GM21576 (cell line): ENCODE results near the gene HSPG2.

Experiments used
- ATAC-seq: cut with Tn5 transposase; IDR thresholded peaks from one replicate; pipeline ENCODE4 v1.9.1; 2021; ENCODE audit warnings: mild to moderate bottlenecking, moderate library complexity; ENCODE audit not compliant: unreplicated experiment

The HSPG2 gene

DNA sequence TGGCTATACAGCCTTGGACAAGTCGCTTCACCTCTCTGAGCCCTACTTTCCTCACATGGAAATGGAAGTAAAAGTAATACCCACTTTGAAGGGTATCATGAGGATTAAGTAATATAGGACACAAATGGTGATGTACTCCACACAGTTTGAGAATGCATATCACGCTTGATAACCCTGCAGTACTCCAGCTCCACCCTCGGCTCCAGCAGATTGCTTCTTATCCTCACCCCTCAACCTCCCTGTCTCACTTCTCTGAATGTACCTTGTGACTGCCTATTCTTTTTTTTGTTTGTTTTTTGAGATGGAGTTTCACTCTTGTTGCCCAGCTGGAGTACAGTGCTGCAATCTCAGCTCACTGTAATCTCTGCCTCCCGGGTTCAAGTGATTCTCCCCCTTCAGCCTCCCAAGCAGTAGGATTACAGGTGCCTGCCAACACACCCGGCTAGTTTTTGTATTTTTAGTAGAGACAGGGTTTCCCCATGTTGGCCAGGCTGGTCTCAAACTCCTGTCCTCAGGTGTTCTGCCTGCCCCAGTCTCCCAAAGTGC is 69.6 kb downstream of the HSPG2 start:
- no peak for ATAC-seq

DNA sequence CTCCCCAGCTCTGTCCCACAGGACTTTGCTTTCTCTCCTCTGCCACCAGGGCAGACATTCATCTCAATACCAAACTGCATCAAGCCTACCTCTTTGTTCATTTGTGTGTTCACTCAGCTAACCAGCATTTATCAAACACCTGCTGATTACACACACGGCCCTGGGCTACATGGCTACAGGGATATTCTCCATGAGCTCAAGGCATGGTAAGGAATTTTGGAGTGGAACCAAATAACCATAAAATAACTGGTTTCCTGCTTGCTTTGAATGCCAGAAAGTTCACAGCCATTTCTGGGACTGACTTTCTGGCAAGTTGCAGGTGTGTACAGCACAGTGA is 70.4 kb downstream of the HSPG2 start:
- peak; percentile 7 for ATAC-seq

DNA sequence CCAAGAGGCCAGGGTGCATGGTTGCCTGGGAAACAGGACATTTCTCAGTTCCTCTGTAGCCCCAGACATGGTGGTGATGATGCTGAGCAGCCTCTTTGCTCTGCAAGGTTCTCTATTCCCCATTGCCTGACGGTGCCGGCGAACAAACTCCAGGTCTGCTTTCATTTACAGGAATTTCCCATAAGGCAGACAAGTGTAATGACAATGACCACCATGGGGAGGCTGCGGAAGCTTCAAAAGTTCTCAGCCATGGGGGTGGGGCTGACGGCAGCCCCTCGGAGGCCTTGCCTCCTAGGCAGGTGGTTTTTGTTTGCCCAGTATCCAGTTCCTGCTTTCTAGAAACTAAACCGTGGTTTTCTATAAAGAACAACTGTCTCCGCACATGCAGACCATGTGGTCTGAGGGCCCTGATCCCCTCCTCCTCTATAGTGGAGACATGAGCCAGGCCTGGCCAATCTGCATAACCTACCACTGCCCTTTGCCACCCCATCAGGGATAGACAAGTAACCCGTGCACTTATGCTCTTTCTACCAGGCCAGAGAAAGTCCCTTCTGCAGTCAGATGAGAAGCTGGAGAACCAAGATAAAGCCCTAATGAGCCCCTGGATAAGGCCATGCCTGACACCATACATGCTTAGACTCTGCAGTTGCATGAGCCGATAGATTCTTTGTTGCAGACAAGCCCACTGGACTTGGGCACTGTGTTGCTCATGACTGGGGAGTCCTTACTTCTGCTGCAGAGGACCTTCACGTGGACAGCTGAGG is 71.0 kb downstream of the HSPG2 start:
- ATAC-seq = peak; percentile 83

DNA sequence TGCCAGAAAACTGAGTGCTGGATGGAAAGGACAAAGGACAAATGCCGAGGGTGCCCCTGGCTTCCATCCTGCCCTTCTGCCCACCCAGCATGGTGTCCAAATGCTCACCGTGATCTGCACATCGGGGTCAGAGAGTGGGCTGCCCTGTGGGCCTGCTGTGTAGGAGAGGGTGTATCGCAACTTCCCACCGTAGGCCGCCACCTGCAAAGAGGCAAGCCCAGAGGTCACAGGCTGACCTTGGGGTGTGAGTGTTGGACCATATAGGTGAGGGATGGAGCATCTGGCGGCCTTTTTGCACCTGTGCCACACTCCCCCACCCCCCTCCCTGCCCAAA is 71.5 kb downstream of the HSPG2 start:
- no peak for ATAC-seq

DNA sequence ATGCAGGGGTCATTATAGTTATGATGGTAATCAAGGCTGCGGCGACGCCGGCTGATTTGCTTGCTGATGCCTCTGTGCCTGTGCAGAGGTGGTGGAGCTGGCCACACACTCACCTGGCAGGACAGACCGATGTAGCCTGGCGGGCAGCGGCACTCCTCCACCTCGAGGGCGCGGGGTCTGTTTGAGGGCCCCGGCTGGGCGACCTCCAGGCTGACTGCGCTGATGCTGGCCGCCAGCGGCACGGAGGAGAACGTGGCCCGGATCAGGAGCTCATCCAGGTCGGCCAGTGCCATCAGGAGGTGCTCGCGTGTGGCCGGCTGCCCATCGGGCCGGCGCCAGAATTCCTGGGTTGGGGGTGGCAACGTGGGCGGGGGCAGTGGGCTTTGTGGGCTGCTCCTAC is 72.4 kb downstream of the HSPG2 start:
- ATAC-seq = no peak

DNA sequence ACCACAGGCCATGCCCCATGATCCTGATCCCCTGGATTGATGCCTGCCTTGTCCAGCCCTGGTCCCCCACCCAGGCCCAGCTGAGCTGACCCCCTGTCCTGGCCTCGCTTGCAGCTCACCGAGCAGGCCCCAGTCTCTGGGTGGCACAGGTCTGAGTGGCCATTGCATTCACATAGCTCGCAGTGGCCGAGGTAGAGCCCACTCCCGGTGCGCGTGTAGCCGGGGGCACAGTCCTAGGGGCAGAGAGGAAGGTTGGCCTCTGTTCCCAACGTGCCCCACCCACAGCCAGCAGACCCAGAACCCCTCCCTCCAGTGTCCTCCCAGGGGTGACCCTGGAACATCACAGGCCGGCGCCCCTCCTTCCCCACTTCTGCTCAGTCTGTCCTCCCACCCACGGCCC is 73.1 kb downstream of the HSPG2 start:
- ATAC-seq = no peak

DNA sequence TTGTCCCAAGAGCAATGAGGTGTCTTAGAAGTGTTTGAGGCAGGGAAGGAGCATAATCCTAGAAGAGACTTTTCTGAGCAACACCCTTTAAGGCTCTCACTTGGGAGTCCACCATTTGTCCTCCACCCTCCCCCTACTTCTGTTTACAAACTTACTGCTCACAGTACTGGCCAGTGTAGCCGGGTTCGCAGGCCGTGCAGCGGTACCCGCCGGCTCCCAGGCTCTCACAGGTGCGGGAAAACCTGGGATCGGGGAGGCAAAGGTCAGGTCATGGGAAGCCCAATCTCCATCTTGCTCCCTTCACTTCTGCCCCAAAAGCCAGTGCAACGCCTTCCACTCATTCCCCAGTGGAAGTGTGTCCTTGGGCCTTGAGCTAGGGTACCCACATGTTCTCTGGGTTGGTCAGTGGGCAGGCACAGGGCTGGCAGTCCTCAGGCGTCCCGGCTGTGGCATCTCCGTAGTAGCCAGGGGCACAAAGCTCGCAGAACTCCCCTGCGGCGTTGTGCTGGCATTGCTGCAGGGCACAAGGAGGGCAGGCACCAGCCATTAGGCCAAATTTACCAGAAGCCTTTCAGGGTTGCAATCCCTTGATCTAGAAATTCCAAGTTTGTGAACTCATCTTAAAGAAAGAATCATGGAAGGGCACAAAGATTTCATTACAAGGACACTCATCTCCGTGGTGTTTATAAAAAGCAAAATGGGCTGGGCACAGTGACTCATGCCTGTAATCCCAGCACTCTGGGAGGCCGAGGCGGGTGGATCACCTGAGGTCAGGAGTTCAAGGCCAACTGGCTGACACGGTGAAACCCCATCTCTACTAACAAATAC is 75.3 kb downstream of the HSPG2 start:
- no peak for ATAC-seq

DNA sequence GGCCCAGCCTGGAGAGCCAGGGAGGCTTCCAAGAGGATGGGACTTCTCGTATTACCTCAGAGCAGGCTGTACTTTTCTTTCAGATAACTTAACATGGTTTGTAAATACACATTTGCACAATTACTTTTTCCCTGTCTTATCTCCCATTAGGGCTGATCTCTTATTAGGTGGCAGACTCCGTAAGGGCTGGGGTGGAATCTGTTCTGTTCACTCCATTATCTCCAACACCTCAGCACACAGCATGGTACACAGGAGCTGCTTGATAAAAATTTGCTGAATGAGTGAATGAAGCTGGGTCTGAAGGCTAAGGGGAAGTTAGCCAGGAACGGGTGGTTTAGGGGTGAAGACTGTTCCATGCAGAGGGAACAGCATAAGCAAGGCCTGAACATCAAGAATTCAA is 76.1 kb downstream of the HSPG2 start:
- ATAC-seq = no peak

DNA sequence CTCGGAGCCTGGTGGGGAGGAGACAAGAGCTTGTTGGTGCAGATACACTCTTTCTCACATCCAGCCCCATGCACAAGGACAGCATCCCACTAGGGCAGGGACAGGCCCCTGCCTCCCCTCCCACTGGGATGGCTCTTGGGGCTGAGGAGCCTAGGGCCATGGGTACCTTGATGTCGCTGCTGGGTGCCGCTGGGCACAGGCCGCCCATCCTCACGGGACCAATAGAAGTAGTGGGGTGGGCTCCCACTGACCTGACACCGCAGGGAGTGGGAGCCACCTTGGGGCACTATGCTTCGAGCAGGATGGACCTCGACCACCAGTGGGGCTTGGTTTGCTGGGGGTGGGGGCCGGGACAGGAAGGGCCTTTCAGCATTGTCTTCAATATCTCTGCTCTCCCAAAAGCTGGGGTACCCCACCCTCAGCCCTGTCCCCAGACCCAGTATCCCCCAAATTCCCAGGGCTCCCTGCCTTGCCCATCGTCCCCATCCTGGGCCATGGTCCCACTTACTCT is 77.4 kb downstream of the HSPG2 start:
- no peak for ATAC-seq

DNA sequence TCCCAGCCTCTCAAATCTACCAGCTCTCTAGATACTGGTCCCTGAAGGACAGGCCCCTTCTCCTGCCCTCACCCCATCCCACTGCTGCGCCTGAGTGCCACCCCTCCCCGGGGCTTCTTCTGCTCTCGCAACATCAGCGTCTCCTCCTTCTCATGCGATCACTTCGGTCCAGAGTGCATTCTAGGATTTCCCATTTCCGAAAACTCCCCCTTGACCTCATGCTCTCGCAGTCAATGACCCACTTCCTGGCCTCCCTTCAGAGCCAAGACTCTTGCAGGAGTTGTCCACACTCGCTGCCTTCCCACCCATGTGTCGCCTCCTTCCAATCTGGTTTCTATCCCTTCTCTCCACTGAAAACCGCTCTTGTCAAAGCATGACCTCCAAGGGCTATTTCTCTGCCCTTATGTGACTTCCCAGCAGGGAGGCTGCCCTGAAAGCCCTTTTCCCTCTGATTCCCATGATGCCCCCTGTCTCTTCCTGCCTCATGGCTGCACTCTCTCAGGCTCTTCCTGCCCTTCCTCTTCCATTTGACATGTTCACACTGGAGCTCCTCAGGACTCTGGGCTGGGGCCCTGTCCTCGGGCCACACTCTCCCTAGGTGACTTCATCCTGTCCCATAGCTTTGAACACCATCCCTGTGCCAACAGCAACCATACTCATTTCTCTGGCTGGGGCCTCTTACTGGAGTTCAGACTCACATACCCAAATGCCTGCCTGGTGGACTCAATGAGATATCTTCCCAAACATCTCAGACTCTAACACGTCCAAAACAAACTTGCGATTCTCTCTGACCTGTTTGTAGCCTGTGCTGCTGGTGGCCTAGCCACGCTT is 79.1 kb downstream of the HSPG2 start:
- ATAC-seq = no peak

DNA sequence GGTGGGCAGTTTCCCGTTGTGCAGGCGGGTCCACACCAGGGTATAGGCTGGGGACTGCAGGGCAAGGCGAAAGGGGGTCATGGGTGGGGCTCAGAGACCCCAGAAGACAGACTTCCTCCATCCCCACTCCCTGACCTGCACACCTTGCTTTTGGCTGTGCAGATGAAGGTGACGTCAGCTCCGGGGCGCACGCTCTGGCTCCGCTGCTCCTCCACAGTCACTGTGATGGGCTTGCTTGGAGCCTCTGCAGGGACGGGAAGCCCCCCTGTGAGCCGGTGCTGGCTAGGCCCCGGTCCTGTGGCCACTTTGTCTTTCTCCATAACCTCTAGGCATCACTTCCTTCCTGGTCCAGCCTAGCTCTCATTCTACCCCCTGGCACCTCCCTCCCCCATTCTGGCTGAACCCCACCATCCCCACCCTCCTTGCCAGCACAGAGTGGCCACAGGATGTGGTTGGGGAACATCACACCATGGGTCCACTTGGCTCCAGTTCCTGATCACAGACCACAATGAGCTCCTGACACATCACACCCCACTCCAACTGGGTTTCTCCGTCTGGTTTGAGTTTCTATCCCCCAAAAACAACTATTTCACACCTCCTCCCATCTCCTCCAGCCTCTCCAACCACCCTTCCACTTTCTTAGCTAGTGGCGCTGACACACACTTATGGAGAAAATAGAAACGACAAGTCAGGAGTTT is 79.8 kb downstream of the HSPG2 start:
- ATAC-seq = no peak

DNA sequence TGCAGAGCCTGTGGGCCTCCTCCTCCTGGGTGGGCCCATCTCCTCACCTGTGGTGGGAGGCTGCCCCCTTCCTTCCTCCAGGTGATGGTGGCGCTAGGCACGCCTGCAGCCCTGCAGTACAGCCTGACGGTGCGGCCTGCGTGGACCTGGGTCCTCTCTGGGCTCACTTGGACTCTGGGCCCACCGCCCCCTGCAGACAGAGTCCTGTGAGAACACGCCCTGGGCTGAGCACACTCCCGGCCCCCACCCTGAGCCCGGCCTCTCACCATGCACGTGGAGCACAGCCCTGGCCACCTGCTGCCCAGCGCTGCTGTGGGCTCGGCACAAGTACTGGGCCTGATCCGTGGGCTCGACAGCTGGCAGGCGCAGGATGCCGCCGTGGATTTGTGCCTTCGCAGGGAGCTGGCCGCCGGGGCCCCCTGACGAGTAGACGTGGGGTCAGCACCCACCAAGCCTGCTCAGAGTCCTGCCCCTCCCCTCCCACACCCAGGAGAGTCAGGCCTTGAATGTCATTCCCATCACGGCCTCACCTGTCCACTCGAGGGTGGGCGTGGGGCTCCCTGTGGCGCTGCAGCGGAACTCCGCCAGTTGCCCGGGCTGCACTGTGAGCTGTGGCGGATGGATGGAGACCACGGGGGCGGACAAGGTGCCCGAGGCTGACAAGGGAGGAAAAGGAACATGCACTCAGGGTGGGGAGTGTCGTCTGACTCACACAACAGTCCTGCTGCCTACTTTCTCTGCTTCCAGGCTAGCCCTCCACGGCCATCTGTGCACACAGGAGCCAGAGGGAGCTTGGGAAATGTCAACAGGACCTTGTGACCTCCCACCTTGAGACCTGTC is 81.6 kb downstream of the HSPG2 start:
- ATAC-seq = no peak

DNA sequence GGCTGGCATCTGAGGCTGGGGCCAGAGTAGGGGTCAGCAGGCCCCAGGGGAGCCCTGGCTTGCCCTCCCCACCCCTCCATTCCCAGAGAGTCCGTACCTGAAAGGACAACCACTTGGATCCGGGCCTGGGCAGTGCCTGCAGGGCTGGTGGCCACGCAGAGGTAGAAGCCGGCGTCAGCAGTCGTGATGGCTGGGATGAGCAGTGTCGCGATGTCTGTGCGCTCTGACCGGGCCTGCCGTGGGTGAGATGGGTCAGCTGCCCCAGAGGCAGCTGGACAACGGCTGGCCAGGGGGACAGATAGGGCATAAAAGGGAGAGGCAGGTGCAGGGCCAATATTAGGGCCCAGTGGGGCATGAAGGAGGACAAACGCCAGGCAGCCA is 82.4 kb downstream of the HSPG2 start:
- no peak for ATAC-seq

DNA sequence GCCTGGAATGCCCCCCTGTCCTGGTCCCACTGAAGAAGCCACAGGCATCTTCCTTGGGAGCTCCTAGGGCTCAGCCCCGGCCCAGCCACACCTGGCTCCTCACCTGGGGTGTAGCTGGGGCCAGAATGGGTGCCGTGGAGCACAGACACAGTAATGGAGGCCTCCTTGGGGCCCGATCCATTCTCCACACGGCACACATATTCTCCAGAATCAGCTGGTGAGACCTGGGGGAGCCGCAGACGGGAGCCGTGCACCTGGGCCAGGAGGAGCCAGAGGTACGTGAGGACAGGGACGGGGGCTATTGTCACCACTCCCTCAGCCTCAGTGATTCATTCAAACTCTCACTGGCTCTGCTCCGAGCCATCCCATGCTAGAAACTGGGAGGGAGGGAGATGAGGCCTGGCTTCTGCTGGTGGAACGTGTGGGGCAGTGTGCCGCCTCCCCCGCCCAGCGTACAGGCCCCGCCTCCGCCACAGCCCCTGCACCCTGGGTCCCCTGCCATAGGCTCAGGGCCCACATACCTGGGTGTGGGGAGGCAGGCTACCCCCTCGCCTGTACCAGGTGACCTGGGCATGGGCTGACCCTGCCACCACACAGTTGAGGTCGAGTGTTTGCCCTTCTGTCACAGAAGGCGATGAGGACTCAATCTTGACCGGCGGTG is 82.9 kb downstream of the HSPG2 start:
- no peak for ATAC-seq

DNA sequence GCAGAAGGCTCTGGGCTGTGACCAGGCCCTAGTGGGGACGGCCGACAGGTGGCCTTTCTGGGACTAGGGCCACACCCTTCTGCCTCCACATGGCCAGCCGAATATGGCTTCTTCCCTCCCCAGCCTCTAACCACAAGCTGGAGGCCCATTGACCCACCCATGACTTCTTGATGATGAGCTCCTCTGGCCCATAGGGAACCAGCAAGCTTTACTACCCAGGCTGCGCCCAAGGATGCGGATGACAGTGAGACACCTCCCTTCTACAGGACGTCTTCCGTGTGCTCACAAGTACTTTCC is 84.0 kb downstream of the HSPG2 start:
- ATAC-seq = no peak

DNA sequence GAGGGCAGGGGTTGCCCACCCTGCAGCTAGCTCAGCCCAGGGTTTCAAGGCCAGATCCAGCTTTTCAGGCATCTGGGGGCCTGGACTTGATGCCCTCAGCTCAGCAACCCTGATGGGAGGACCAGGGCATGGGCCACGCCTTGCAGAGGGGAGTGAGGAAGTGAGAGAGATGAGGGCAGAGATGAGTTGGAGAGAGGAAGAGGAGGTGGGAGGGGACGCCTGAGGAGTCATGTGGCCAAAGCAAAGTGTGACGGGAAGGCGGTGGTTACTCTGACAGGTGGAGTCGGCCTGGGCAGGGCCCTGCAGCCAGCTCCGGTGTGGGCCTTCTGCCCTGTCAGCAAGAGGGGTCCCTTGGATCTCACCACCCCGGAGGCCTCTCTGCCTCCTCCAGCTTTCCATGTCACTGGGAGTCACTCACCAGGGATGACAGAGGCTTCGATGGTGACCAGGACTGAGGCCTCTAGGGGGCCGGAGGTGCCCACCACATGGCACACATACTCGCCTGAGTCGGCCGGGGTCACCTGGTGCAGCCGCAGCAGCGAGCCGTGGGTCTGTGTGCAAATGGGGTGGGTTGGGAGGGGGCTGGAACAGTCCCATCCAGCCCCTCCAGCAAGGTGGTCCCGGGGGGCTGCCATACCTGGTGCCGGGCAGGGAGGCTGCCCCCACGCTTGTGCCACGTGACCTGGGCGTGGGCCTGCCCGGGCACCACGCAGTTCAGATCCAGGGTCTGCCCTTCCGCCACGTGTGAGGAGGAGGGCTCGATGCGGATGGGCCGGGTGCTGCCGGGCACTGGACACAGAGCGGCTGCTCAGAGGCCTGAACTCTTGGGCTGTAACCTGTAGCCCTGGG is 84.6 kb downstream of the HSPG2 start:
- ATAC-seq = no peak

DNA sequence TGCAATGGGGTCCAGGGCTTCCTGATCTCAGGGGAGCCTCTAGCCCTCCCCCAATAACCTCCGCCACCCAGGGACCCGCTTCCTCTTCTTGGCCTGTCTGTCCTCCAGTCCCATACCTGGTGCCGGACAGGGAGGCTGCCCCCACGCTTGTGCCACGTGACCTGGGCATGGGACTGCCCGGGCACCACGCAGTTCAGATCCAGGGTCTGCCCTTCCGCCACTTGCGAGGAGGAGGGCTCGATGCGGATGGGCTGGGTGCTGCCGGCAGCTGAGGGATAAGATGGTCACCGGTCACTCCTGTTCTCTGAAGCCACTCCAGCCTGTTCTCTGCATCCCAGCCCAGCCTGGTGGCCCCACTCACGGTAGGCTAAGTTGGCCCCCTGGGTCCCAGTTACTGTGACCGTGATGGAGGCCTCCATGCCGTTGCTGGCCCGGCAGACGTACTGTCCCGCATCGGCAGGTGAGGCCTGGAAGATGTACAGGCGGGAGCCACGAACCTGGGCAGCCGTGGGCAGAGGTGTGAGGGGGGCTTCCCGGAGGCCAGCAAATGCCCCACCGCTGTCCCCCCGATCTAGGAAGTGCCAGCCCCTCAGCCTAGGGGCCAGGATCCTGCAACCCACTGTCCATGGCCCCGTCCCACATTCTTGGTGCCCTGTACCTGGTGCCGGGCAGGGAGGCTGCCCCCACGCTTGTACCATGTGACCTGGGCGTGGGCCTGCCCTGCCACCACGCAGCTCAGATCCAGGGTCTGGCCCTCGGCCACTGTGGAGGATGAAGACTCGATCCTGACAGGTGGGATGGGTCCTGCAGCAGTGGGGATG is 85.5 kb downstream of the HSPG2 start:
- no peak for ATAC-seq
